ENCODE measurements around the gene COL16A1.

GRCh38 chr1:31624731-31625514 lies 78.9 kb downstream of the COL16A1 start:
- TF ChIP-seq CTCF (IDR thresholded peaks at IDR 0.05): no peak
- TF ChIP-seq MAX (IDR thresholded peaks at IDR 0.05; ENCODE audit: low read depth): no peak
- TF ChIP-seq PBX3 (IDR thresholded peaks at IDR 0.05): no peak
- TF ChIP-seq NRF1 (IDR thresholded peaks at IDR 0.05; ENCODE audit: low read depth, low read length): no peak
- TF ChIP-seq ZBTB33 (IDR thresholded peaks at IDR 0.05; ENCODE audit: borderline replicate concordance, low read depth): no peak
- TF ChIP-seq EZH2phosphoT487 (IDR thresholded peaks at IDR 0.05; ENCODE audit: borderline replicate concordance, low read depth): no peak
- no peak for TF ChIP-seq FOXM1 (IDR thresholded peaks at IDR 0.05; ENCODE audit: low read depth)
- no peak for TF ChIP-seq POLR2AphosphoS5 (IDR thresholded peaks at IDR 0.05; ENCODE audit: low read depth, low read length)
- no peak for TF ChIP-seq REST (IDR thresholded peaks at IDR 0.05; ENCODE audit: low read depth, low read length)
- TF ChIP-seq SIN3A (IDR thresholded peaks at IDR 0.05; ENCODE audit: borderline replicate concordance, low read depth, low read length): no peak
- TF ChIP-seq SMC3 (IDR thresholded peaks at IDR 0.05; ENCODE audit: low read depth, low read length): no peak
- TF ChIP-seq JUND (IDR thresholded peaks at IDR 0.05): no peak
- TF ChIP-seq ELF1 (IDR thresholded peaks at IDR 0.05): no peak
- TF ChIP-seq NFIC (IDR thresholded peaks at IDR 0.05; ENCODE audit: borderline replicate concordance): no peak

Data from SK-N-SH (cell line).